Measurements from ENCODE around the gene CCSER1.
"Not testable (repeated sequence)": the region's sequence is repeated elsewhere in the genome, so short reads cannot be mapped to it uniquely, and the experiment has no call there.

The CCSER1 gene

GRCh38 chr4:91623603-91623967, 1496.4 kb downstream of the CCSER1 start:
- not testable (repeated sequence) for DNase-seq; H3K9me3 ChIP-seq (ENCODE audit: insufficient read depth, low read depth, low read length); H3K9ac ChIP-seq (ENCODE audit: low read length); H3K23ac ChIP-seq (ENCODE audit: low read length); H3K27ac ChIP-seq (ENCODE audit: low read depth, low read length); H3K18ac ChIP-seq (ENCODE audit: low read length); H3K79me2 ChIP-seq (ENCODE audit: control insufficient read depth, insufficient read depth, low read length, poor library complexity); H3K36me3 ChIP-seq (ENCODE audit: control insufficient read depth in 1 of 2, insufficient read depth in 2 of 2, low read length in 2 of 2); H3K4ac ChIP-seq (ENCODE audit: low read depth, low read length); H3K4me1 ChIP-seq (ENCODE audit: control insufficient read depth in 1 of 2, insufficient read depth in 2 of 2, low read length in 2 of 2); H3K14ac ChIP-seq (ENCODE audit: low read length); H2AFZ ChIP-seq (ENCODE audit: insufficient read depth, low read length, poor library complexity); H2BK12ac ChIP-seq (ENCODE audit: low read length); H4K8ac ChIP-seq (ENCODE audit: low read depth, low read length); H2BK5ac ChIP-seq (ENCODE audit: low read depth, low read length, poor library complexity); H3K79me1 ChIP-seq (ENCODE audit: low read length); H2BK120ac ChIP-seq (ENCODE audit: insufficient read depth, low read length, poor library complexity); H3K4me2 ChIP-seq (ENCODE audit: low read length); H2AK5ac ChIP-seq (ENCODE audit: low read length); H3K4me3 ChIP-seq (ENCODE audit: low read depth, low read length); H3K27me3 ChIP-seq (ENCODE audit: insufficient read depth, low read length); H4K12ac ChIP-seq (ENCODE audit: low read depth, low read length); H4K91ac ChIP-seq (ENCODE audit: low read depth, low read length)
- no CpG with 5 or more reads among the region's 4 CpGs for WGBS (ENCODE audit: extremely low coverage, insufficient coverage, insufficient read length)

- WGBS (ENCODE audit: extremely low coverage, insufficient coverage, insufficient read length), result no CpG with 5 or more reads among the region's 1 CpG
These were observed 1502.9 kb downstream of the CCSER1 start for GRCh38 chr4:91630054-91630453.

DNA sequence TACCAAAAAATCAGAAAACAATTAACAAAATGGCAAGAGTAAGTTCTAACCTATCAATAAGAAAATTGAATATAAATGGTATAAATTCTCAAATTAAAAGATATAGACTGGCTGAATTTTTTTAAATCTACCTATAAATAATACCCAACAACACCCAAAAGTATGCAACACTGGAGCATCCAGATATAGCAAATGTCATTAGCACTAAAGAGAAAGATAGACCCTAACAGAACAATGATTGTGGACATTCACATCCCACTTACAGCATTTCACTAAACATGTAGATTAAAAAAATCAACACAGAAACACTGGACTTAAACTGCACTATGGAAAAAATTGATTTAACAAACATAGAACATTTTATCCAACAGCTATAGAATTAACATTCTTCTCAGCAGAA, 1503.6 kb downstream of the CCSER1 start:
- H2AFZ ChIP-seq (ENCODE audit: insufficient read depth, low read length, poor library complexity), result no peak overlapping the region

More at GRCh38 chr4:91630054-91630453, 1502.9 kb downstream of the CCSER1 start:
- Histone ChIP-seq H2AK5ac (ENCODE audit: low read length) (no peak overlapping the region), H3K9ac (ENCODE audit: low read length) (no peak overlapping the region), H4K12ac (ENCODE audit: low read depth, low read length) (no peak overlapping the region), H2BK120ac (ENCODE audit: insufficient read depth, low read length, poor library complexity) (no peak overlapping the region), H4K91ac (ENCODE audit: low read depth, low read length) (no peak overlapping the region), H3K4me2 (ENCODE audit: low read length) (no peak overlapping the region), H3K4me1 (ENCODE audit: control insufficient read depth in 1 of 2, insufficient read depth in 2 of 2, low read length in 2 of 2) (no peaks in the 10 kb centered on the region), H3K14ac (ENCODE audit: low read length) (no peak overlapping the region), H3K27ac (ENCODE audit: low read depth, low read length) (no peak overlapping the region), H2BK5ac (ENCODE audit: low read depth, low read length, poor library complexity) (no peak overlapping the region), H4K8ac (ENCODE audit: low read depth, low read length) (no peak overlapping the region), H3K23ac (ENCODE audit: low read length) (no peak overlapping the region), H3K9me3 (ENCODE audit: insufficient read depth, low read depth, low read length) (no peaks in the 10 kb centered on the region), H2BK12ac (ENCODE audit: low read length) (no peak overlapping the region), H3K4ac (ENCODE audit: low read depth, low read length) (no peak overlapping the region), H3K79me1 (ENCODE audit: low read length) (no peaks in the 10 kb centered on the region), H2AFZ (ENCODE audit: insufficient read depth, low read length, poor library complexity) (no peak overlapping the region), H3K18ac (ENCODE audit: low read length) (no peak overlapping the region), H3K4me3 (ENCODE audit: low read depth, low read length) (no peak overlapping the region), H3K79me2 (ENCODE audit: control insufficient read depth, insufficient read depth, low read length, poor library complexity) (no peaks in the 10 kb centered on the region), H3K27me3 (ENCODE audit: insufficient read depth, low read length) (no peaks in the 10 kb centered on the region), H3K36me3 (ENCODE audit: control insufficient read depth in 1 of 2, insufficient read depth in 2 of 2, low read length in 2 of 2) (no peaks in the 10 kb centered on the region)
- no peak for DNase-seq

DNA sequence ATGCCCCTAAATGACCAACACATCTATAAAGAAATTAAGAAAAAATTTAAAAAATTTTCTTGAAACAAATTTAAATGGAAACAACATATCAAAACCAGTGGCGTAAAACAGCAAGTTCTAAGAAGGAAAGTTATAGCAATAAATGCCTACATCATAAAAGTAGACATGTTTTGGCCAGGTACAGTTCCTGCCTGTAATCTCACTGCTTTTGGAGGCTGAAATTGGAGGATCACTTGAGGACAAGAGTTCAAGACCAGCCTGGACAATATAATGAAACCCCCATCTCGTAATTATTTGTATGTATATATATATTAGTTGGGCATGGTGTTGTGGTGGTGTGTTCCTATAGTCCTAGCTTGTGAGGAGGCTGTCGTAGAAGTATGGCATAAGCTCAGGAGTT, 1504.1 kb downstream of the CCSER1 start:
- H2BK12ac ChIP-seq (ENCODE audit: low read length), result no peak overlapping the region
- H3K27ac ChIP-seq (ENCODE audit: low read depth, low read length), result no peak overlapping the region
- no peak for DNase-seq
- no peak overlapping the region for H3K18ac ChIP-seq (ENCODE audit: low read length)
- H3K27me3 ChIP-seq (ENCODE audit: insufficient read depth, low read length), result no peaks in the 10 kb centered on the region
- H3K4me3 ChIP-seq (ENCODE audit: low read depth, low read length), result no peak overlapping the region
- H3K4me2 ChIP-seq (ENCODE audit: low read length), result no peak overlapping the region
- H2AFZ ChIP-seq (ENCODE audit: insufficient read depth, low read length, poor library complexity), result no peak overlapping the region
- H3K79me1 ChIP-seq (ENCODE audit: low read length), result no peaks in the 10 kb centered on the region
- no peaks in the 10 kb centered on the region for H3K36me3 ChIP-seq (ENCODE audit: control insufficient read depth in 1 of 2, insufficient read depth in 2 of 2, low read length in 2 of 2)
- H2BK120ac ChIP-seq (ENCODE audit: insufficient read depth, low read length, poor library complexity), result no peak overlapping the region
- no peaks in the 10 kb centered on the region for H3K4me1 ChIP-seq (ENCODE audit: control insufficient read depth in 1 of 2, insufficient read depth in 2 of 2, low read length in 2 of 2)
- H3K23ac ChIP-seq (ENCODE audit: low read length), result no peak overlapping the region
- H3K79me2 ChIP-seq (ENCODE audit: control insufficient read depth, insufficient read depth, low read length, poor library complexity), result no peaks in the 10 kb centered on the region
- no CpG with 5 or more reads among the region's 3 CpGs for WGBS (ENCODE audit: extremely low coverage, insufficient coverage, insufficient read length)
- no peak overlapping the region for H3K9ac ChIP-seq (ENCODE audit: low read length)
- H3K14ac ChIP-seq (ENCODE audit: low read length), result no peak overlapping the region
- H3K4ac ChIP-seq (ENCODE audit: low read depth, low read length), result no peak overlapping the region
- no peak overlapping the region for H2AK5ac ChIP-seq (ENCODE audit: low read length)
- no peaks in the 10 kb centered on the region for H3K9me3 ChIP-seq (ENCODE audit: insufficient read depth, low read depth, low read length)
- H4K12ac ChIP-seq (ENCODE audit: low read depth, low read length), result no peak overlapping the region
- no peak overlapping the region for H4K91ac ChIP-seq (ENCODE audit: low read depth, low read length)
- no peak overlapping the region for H2BK5ac ChIP-seq (ENCODE audit: low read depth, low read length, poor library complexity)
- no peak overlapping the region for H4K8ac ChIP-seq (ENCODE audit: low read depth, low read length)

More for the DNA sequence above, 1503.6 kb downstream of the CCSER1 start:
- H4K91ac ChIP-seq (ENCODE audit: low read depth, low read length), result no peak overlapping the region
- H3K27ac ChIP-seq (ENCODE audit: low read depth, low read length), result no peak overlapping the region
- H3K4ac ChIP-seq (ENCODE audit: low read depth, low read length), result no peak overlapping the region
- no peaks in the 10 kb centered on the region for H3K79me2 ChIP-seq (ENCODE audit: control insufficient read depth, insufficient read depth, low read length, poor library complexity)
- H2BK5ac ChIP-seq (ENCODE audit: low read depth, low read length, poor library complexity), result no peak overlapping the region
- no peak overlapping the region for H2BK12ac ChIP-seq (ENCODE audit: low read length)
- no peak overlapping the region for H3K14ac ChIP-seq (ENCODE audit: low read length)
- no peaks in the 10 kb centered on the region for H3K4me1 ChIP-seq (ENCODE audit: control insufficient read depth in 1 of 2, insufficient read depth in 2 of 2, low read length in 2 of 2)
- H3K36me3 ChIP-seq (ENCODE audit: control insufficient read depth in 1 of 2, insufficient read depth in 2 of 2, low read length in 2 of 2), result no peaks in the 10 kb centered on the region
- H2AK5ac ChIP-seq (ENCODE audit: low read length), result no peak overlapping the region
- no peak overlapping the region for H2BK120ac ChIP-seq (ENCODE audit: insufficient read depth, low read length, poor library complexity)
- DNase-seq, result no peak
- no peak overlapping the region for H4K12ac ChIP-seq (ENCODE audit: low read depth, low read length)
- no peaks in the 10 kb centered on the region for H3K27me3 ChIP-seq (ENCODE audit: insufficient read depth, low read length)
- no peak overlapping the region for H3K4me2 ChIP-seq (ENCODE audit: low read length)
- no peak overlapping the region for H3K18ac ChIP-seq (ENCODE audit: low read length)
- no peaks in the 10 kb centered on the region for H3K9me3 ChIP-seq (ENCODE audit: insufficient read depth, low read depth, low read length)
- H3K4me3 ChIP-seq (ENCODE audit: low read depth, low read length), result no peak overlapping the region
- H4K8ac ChIP-seq (ENCODE audit: low read depth, low read length), result no peak overlapping the region
- H3K79me1 ChIP-seq (ENCODE audit: low read length), result no peaks in the 10 kb centered on the region
- no peak overlapping the region for H3K23ac ChIP-seq (ENCODE audit: low read length)
- no peak overlapping the region for H3K9ac ChIP-seq (ENCODE audit: low read length)

All from trophoblast cell (in vitro differentiated cells and primary cell).